ENCODE measurements around the gene DNMBP.

DNMBP gene

GRCh38 chr10:99976886-99977665, 32.7 kb downstream of the DNMBP start:
- H3K4me3 ChIP-seq (ENCODE audit: low read depth, low read length) = no peak overlapping the region

DNA sequence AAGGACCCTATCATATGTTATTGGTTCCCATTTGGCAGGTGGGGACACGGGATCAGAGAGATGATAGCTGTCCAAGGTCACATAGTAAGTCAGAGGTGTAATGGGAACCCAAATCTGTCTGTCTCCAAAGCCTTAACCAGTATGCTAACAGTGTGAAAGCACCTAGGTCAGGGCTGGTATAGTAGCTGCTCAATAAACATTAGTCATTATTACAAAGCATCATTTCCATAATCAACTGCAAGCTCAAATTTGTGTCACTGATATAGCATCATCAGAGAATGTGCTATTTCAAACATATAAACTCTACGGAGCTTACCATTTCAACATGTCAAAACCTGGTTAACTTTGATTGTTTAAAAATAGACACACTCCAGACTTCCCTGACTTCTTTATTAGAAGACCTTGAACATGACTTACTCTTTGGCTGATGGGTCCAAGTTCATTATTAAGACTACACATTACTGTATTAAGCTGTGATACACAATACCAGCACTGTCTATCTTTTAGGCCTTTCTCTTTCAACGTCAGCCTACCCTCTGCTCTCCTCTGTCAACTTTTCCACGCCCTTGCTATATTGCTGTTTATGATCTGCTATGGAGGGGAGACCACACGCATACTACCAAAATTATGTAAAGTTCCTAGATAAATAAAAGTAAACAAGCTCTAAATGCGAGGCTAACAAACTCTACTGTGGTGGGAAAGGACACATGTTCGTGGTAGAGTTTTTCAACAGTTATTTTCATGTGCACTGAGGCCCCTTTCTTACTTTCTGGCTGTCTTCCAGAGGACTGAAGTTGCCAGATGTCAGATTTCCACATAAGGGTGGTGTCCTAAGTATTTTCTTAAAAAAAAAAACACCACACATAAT, 33.6 kb downstream of the DNMBP start:
- no peak overlapping the region for H3K4me3 ChIP-seq (ENCODE audit: low read depth, low read length)

More at GRCh38 chr10:99976886-99977665, 32.7 kb downstream of the DNMBP start:
- TF ChIP-seq CTCF (IDR thresholded peaks at IDR 0.05; ENCODE audit: borderline replicate concordance, insufficient read depth, low read depth, low read length) = no peak

GRCh38 chr10:99975106-99975829, 34.5 kb downstream of the DNMBP start:
- no peak for TF ChIP-seq CTCF (IDR thresholded peaks at IDR 0.05; ENCODE audit: borderline replicate concordance, insufficient read depth, low read depth, low read length)
- no peak overlapping the region for H3K4me3 ChIP-seq (ENCODE audit: low read depth, low read length)

More for the DNA sequence above, 33.6 kb downstream of the DNMBP start:
- TF ChIP-seq CTCF (IDR thresholded peaks at IDR 0.05; ENCODE audit: borderline replicate concordance, insufficient read depth, low read depth, low read length) = no peak

DNA sequence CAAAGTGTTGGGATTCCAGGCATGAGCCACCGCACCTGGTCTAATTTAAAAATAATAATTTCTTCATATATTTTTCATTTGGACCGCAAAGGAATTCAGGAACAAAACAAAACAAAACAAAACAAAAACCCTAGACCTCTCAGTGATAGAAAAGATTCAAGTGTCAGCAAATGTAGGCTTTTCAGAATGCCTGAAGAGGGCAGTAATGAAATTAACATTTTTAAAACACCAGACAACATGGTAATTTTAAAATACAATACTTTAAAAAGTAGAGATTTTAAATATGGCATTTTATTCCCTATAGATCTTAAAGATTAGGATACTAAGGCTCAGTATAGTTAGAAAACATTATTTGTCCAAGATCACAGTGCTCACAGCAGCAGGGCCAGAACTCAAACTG, 36.6 kb downstream of the DNMBP start:
- no peak overlapping the region for H3K4me3 ChIP-seq (ENCODE audit: low read depth, low read length)
- no peak for TF ChIP-seq CTCF (IDR thresholded peaks at IDR 0.05; ENCODE audit: borderline replicate concordance, insufficient read depth, low read depth, low read length)

GRCh38 chr10:99967961-99968360, 41.8 kb downstream of the DNMBP start:
- no peak overlapping the region for H3K4me3 ChIP-seq (ENCODE audit: low read depth, low read length)
- no peak for TF ChIP-seq CTCF (IDR thresholded peaks at IDR 0.05; ENCODE audit: borderline replicate concordance, insufficient read depth, low read depth, low read length)

DNA sequence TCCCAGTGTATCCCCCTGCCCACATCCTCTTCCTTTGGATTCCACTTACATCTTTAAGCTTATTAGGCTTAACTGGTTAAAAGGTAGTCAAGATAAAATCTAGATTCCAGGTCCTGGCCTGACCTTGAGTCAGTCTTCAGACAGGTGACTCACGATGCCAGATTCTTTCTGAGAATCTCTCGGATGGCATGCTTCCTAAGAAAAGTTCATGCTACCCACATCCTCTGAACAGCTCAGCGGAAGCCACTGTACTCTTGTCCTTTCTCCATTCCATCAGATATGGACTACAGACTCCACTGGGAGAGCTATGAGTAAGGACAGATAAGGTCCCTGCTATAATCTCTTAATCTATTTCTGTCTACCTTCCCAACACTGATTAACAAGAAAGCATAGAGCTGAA, 43.4 kb downstream of the DNMBP start:
- no peak overlapping the region for H3K4me3 ChIP-seq (ENCODE audit: low read depth, low read length)
- TF ChIP-seq CTCF (IDR thresholded peaks at IDR 0.05; ENCODE audit: borderline replicate concordance, insufficient read depth, low read depth, low read length) = no peak
